Keratinocyte (primary cell): Measurements from ENCODE around the gene NTNG2.

Experiments
- CTCF ChIP-seq, 3 experiments: IDR thresholded peaks in 1 of 3; conservative IDR thresholded peaks in 1 of 3; optimal IDR thresholded peaks in 1 of 3; 2 replicates in 2 of 3; 3 replicates in 1 of 3; pipeline versions ENCODE3 to v1.5.1; 2011; ENCODE audit warnings: low read length in 3 of 3, mild to moderate bottlenecking in 3 of 3, moderate library complexity in 2 of 3, control low read depth in 1 of 3, inconsistent platforms in 1 of 3; ENCODE audit not compliant: insufficient read depth in 2 of 3; ENCODE audit errors: extremely low read depth in 1 of 3
- EZH2 ChIP-seq: IDR thresholded peaks from one replicate; pipeline ENCODE4 v1.6.1; 2012; ENCODE audit warnings: inconsistent platforms, mild to moderate bottlenecking, low read length, moderate library complexity

DNA sequence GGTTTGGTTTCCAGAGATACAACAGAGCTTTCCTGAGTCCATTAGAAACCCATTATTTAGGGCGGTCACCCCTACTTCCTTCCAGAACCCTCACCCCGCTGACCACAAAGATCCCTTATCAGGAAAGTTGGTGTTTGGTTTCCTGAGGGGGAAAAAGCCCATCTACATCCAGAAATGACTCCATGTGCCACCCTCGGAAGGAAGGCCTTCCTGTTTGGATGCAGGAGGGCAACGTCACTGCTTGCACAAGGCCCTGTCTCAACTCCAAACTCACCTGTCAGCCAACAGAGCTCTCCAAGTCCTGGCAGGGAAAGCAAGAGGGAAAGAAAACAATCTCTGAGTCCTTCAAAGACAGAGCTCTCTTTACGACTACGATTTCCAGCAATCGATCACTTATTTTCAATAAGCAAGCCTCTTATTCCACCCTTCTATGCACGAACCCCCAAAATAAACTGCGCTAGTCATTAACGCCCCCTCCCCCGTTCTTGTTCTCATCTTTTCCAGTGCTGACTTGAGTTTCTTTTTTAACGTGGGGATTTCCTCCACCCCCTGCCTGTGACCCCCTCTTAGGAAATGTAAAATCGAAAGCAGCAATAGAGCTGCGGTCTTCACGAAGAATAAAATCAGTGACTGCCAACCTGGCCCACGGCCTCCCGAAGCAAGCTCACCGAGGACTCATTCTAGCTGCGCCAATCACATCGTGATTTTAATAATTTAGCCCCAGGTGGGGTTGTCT, 35.7 kb upstream of the NTNG2 start:
- no peak for TF ChIP-seq CTCF (optimal IDR thresholded peaks at IDR 0.05 in 1 of 3, IDR thresholded peaks at IDR 0.05 in 1 of 3, conservative IDR thresholded peaks at IDR 0.05 in 1 of 3; ENCODE audit: extremely low read depth in 1 of 3, insufficient read depth in 2 of 3, low read length in 3 of 3)
- TF ChIP-seq EZH2: no peak
